ENCODE data around the gene TMEM184A. TPM values are rescaled to one million over a fixed set of nuclear protein-coding genes. Genes with fewer than 3 reads are reported as not detected.

TMEM184A gene
- total and polyA plus RNA-seq, 10 of the 15 experiments (the other 5 are each of a cell fraction or from before 2014, with no cell fraction given) = 0.04 to 0.15 TPM; not detected in 8

DNA sequence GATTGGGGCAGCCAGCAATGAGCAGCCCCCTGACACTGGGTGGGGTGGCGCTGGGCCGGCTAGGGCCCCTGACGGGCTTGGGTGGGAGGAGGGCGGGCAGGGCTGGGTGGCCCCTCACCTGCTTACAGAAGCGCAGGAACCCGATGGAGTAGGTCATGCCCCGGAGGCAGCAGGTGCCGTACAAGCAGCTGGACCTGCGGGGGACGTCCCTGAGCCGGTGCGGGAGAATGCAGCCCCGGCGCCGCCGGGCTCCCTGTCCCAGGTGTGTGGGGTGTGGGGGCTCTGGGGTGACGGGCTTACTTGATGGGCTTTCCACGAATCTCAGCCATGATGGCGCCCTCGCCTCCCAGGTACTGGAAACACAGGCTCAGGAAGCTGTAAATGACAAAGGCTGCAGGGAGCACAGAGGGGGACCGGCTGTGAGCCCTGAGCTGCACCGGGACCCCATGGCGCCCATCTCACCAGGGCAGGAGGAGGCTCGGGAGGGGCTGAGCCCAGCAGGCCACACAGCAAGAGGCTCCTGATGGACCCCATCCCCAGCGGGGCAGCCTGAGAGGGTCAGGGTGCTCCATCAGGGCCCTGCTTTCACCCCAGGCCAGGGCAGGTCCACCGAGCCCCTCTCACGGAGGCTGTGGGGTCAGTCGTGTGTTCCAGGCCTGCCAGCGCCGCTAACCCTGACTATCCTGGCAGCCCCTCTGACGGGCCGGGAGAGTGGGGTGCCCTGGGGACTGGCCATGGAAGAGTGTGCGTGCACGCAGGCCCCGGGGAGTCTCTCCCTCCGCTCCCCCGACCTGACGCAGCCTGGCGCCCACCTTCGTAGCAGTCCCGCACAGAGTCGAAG is 5.8 kb downstream of the TMEM184A start:
- no peaks in the 10 kb centered on the region for H3K27me3 ChIP-seq (replicated peaks in 1 of 2; ENCODE audit: control insufficient read depth in 2 of 2, insufficient read depth in 2 of 2, low read length in 1 of 2)
- no peaks in the 10 kb centered on the region for H3K4me1 ChIP-seq (ENCODE audit: control insufficient read depth, insufficient read depth, low read length)
- 70% methylated on average over 40 of the region's 42 CpGs for WGBS (ENCODE audit: insufficient coverage, insufficient replicate concordance, low lambda C conversion rate, missing lambda C conversion rate)
- no TSS peak for BruUV-seq (replicated peaks)
- H2AFZ ChIP-seq (ENCODE audit: control insufficient read depth, low read depth, low read length) = no peak overlapping the region
- no peak overlapping the region for H3K9ac ChIP-seq (ENCODE audit: control insufficient read depth, insufficient read depth, low read length)
- TF ChIP-seq FOS (IDR thresholded peaks at IDR 0.05; ENCODE audit: borderline replicate concordance, extremely low read depth, insufficient read length) = no peak
- TF ChIP-seq, protein P1, sequence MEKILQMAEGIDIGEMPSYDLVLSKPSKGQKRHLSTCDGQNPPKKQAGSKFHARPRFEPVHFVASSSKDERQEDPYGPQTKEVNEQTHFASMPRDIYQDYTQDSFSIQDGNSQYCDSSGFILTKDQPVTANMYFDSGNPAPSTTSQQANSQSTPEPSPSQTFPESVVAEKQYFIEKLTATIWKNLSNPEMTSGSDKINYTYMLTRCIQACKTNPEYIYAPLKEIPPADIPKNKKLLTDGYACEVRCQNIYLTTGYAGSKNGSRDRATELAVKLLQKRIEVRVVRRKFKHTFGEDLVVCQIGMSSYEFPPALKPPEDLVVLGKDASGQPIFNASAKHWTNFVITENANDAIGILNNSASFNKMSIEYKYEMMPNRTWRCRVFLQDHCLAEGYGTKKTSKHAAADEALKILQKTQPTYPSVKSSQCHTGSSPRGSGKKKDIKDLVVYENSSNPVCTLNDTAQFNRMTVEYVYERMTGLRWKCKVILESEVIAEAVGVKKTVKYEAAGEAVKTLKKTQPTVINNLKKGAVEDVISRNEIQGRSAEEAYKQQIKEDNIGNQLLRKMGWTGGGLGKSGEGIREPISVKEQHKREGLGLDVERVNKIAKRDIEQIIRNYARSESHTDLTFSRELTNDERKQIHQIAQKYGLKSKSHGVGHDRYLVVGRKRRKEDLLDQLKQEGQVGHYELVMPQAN (conservative IDR thresholded peaks at IDR 0.05) = no peak
- TF ChIP-seq BMI1 (IDR thresholded peaks at IDR 0.05; ENCODE audit: borderline replicate concordance) = no peak
- no peak for TF ChIP-seq POLR2AphosphoS5 (IDR thresholded peaks at IDR 0.05; ENCODE audit: low read length)
- TF ChIP-seq, protein P2, sequence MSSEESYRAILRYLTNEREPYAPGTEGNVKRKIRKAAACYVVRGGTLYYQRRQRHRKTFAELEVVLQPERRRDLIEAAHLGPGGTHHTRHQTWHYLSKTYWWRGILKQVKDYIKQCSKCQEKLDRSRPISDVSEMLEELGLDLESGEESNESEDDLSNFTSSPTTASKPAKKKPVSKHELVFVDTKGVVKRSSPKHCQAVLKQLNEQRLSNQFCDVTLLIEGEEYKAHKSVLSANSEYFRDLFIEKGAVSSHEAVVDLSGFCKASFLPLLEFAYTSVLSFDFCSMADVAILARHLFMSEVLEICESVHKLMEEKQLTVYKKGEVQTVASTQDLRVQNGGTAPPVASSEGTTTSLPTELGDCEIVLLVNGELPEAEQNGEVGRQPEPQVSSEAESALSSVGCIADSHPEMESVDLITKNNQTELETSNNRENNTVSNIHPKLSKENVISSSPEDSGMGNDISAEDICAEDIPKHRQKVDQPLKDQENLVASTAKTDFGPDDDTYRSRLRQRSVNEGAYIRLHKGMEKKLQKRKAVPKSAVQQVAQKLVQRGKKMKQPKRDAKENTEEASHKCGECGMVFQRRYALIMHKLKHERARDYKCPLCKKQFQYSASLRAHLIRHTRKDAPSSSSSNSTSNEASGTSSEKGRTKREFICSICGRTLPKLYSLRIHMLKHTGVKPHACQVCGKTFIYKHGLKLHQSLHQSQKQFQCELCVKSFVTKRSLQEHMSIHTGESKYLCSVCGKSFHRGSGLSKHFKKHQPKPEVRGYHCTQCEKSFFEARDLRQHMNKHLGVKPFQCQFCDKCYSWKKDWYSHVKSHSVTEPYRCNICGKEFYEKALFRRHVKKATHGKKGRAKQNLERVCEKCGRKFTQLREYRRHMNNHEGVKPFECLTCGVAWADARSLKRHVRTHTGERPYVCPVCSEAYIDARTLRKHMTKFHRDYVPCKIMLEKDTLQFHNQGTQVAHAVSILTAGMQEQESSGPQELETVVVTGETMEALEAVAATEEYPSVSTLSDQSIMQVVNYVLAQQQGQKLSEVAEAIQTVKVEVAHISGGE (CRISPR knock-in tag; IDR thresholded peaks at IDR 0.05) = no peak
- TF ChIP-seq NFYB (IDR thresholded peaks at IDR 0.05; ENCODE audit: insufficient read depth, low read depth, low read length) = no peak
- TF ChIP-seq IRF4 (IDR thresholded peaks at IDR 0.05; ENCODE audit: low read depth, low read length) = no peak
- no peak for TF ChIP-seq KDM1A (IDR thresholded peaks at IDR 0.05; ENCODE audit: borderline replicate concordance)
- RAD21 ChIA-PET (ENCODE audit: unreplicated experiment) = no interaction called here
- no peaks in the 10 kb centered on the region for H3K36me3 ChIP-seq (ENCODE audit: control insufficient read depth in 2 of 2, insufficient read depth in 2 of 2, low read length in 1 of 2)
- no peak for FAIRE-seq
- CTCF ChIA-PET = no interaction called here
- no peak overlapping the region for H3K27ac ChIP-seq (ENCODE audit: control insufficient read depth, insufficient read depth)
- ATAC-seq = no peak
- DNase-seq (ENCODE audit: low read depth, low spot score) = no peak
- POLR2A ChIA-PET = no interaction called here
- intact Hi-C loops (cut with micrococcal nuclease; ENCODE audit: unreplicated experiment) = no loop called here
- no peaks in the 10 kb centered on the region for H4K20me1 ChIP-seq (ENCODE audit: control insufficient read depth, insufficient read depth)
- H3K4me2 ChIP-seq (ENCODE audit: control insufficient read depth, insufficient read depth) = no peak overlapping the region
- SMC1A ChIA-PET (ENCODE audit: uncharacterized antibody, unreplicated experiment) = no interaction called here
- no peaks in the 10 kb centered on the region for H3K9me3 ChIP-seq (replicated peaks; ENCODE audit: control insufficient read depth, insufficient read depth, low read length)
- H3K79me2 ChIP-seq (ENCODE audit: control insufficient read depth, insufficient read depth, low read length) = no peaks in the 10 kb centered on the region
- H3K4me3 ChIP-seq = no peak overlapping the region
- in situ Hi-C loops (cut with MboI) = no loop called here

Measured in GM12878 (cell line).